HUES6 (cell line): Measurements from ENCODE around the gene MTMR1.

Experiments used
- H3K27ac ChIP-seq: 2 replicates; pipeline ENCODE4 v1.7.0; 2013; ENCODE audit warnings: low read depth, mild to moderate bottlenecking, low read length, inconsistent platforms
- H3K27me3 ChIP-seq: 2 replicates; pipeline ENCODE4 v1.6.1; 2013; ENCODE audit warnings: low read length; ENCODE audit not compliant: control insufficient read depth, insufficient read depth
- H3K36me3 ChIP-seq: 2 replicates; pipeline ENCODE4 v1.6.1; 2013; ENCODE audit warnings: low read length; ENCODE audit not compliant: control insufficient read depth, insufficient read depth
- H3K4me1 ChIP-seq: 2 replicates; pipeline ENCODE4 v1.6.1; 2013; ENCODE audit warnings: low read length; ENCODE audit not compliant: control insufficient read depth, insufficient read depth
- H3K4me3 ChIP-seq: 2 replicates; pipeline ENCODE4 v1.5.1; 2013; ENCODE audit warnings: low read depth, low read length
- H3K9ac ChIP-seq: one replicate; pipeline ENCODE4 v1.6.1; 2013; ENCODE audit warnings: mild to moderate bottlenecking, low read length
- H3K9me3 ChIP-seq: 2 replicates; pipeline ENCODE4 v1.6.1; 2013; ENCODE audit warnings: low read depth, low read length; ENCODE audit not compliant: control insufficient read depth, insufficient read depth

Gene MTMR1

DNA sequence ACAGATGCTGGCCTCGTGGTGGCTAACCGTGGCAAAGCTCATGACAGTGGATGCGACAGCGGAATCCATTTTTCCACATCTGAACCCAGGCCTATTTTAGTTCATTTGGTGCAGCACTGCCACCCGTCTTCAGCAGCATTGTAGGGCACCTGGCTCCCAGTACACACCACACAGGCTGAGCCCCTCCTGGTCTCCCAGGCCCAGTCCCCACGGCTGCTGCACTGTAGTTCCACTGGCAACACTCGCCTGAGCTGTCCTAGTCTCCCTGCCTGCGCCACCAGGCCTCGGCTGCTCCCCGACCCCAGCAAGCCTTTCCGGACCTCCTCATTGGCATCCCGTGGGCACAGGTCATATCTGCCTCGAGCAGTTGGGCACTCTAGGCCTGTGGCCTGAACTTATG lies 76.2 kb downstream of the MTMR1 start:
- H3K9me3 ChIP-seq = no peaks in the 10 kb centered on the region
- H3K9ac ChIP-seq = no peak overlapping the region
- no peaks in the 10 kb centered on the region for H3K27me3 ChIP-seq
- peaks cover 3% of the 10 kb centered on the region; the same call in 1 of the 2 replicates for H3K36me3 ChIP-seq
- H3K27ac ChIP-seq = no peak overlapping the region
- peaks cover 28% of the 10 kb centered on the region for H3K4me1 ChIP-seq
- H3K4me3 ChIP-seq = no peak overlapping the region

DNA sequence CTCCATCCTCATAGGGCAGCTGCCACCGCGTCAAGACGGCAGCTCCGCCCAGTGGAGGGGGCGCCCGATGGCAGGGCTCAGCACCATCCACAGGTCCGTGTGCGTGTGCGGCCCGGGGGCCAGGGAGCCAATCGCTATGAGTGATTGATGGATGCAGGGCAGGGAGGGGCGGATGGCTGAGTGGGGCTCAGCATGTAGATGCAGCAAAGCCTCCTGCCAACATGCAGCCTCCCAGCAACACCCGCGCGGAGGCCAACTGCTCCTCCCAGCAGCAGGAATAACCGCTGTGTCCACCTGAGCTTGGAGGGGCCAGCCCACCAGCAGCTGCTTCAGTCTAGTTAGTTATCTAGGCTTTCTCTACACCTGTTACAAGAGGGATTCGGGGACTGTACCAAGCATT lies 77.4 kb downstream of the MTMR1 start:
- peaks cover 9% of the 10 kb centered on the region; the same call in 1 of the 2 replicates for H3K36me3 ChIP-seq
- no peak overlapping the region for H3K4me3 ChIP-seq
- H3K4me1 ChIP-seq = peaks cover 20% of the 10 kb centered on the region
- no peaks in the 10 kb centered on the region for H3K9me3 ChIP-seq
- no peaks in the 10 kb centered on the region for H3K27me3 ChIP-seq
- no peak overlapping the region for H3K27ac ChIP-seq
- no peak overlapping the region for H3K9ac ChIP-seq

DNA sequence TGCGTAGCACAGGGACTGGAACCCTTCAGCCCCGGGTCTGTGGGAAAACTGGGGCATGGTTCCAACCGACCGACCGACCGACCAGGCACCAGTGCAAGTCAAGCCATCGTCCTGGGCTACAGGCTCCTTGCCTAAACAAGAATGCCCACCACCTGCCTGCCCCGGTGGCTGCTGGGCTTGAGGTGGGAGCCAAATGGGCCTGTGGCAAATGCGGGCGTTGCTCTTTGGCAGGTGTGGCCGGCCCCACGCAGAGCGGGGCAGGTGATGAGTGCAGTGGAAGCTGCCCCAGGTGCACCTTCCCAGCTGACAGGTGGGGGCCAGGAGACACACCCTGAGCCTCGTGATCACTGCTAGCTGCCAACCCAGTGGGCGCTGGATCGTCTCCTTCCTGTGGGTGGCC lies 77.9 kb downstream of the MTMR1 start:
- Histone ChIP-seq H3K27me3 (no peaks in the 10 kb centered on the region), H3K9me3 (no peaks in the 10 kb centered on the region), H3K4me1 (peaks cover 18% of the 10 kb centered on the region; the same call in 1 of the 2 replicates), H3K27ac (no peak overlapping the region), H3K36me3 (peaks cover 13% of the 10 kb centered on the region; the same call in 1 of the 2 replicates), H3K4me3 (no peak overlapping the region), H3K9ac (no peak overlapping the region)

DNA sequence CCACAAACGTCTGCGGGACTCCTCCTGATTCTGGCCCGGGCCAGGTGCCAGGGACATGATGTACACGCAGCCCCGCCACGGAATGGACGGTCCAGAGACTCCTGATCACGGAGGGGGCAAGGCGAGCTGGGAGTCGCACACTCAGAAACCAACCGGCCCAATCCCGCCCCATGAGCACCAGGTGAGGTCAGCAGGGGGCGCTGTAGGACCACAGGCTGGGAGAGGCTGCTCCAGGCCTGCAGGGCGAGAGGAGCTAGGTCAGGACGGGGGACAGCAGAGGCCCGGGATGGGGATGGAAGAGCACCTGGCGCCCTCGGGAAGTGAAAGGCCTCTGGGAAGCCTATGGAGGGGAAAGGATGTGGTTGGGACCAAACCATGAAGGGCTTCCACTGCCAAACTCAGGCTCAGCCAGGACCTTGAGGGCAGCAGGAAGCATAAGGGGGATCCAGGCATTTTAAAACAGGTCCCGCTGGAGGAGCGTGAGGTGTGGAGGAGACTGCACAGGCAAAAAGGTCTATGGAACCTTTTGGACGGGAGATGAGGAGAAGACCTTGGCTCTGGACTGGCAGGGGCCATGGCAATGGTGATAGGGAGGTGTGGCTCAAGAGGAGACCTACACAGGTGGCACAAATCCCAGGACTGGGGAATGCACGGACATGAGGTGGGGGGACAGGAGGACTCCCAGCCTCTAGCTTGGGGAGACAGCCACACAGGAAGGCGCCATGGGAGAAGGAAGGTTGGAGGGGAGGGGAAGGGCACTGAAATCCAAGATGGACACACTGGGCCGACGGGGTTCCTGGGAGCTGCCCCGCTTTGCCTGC lies 79.2 kb downstream of the MTMR1 start:
- Histone ChIP-seq H3K9me3 (no peaks in the 10 kb centered on the region), H3K27me3 (no peaks in the 10 kb centered on the region), H3K9ac (no peak overlapping the region), H3K36me3 (peaks cover 16% of the 10 kb centered on the region; the same call in 1 of the 2 replicates), H3K4me1 (peaks cover 14% of the 10 kb centered on the region), H3K4me3 (no peak overlapping the region), H3K27ac (no peak overlapping the region)

DNA sequence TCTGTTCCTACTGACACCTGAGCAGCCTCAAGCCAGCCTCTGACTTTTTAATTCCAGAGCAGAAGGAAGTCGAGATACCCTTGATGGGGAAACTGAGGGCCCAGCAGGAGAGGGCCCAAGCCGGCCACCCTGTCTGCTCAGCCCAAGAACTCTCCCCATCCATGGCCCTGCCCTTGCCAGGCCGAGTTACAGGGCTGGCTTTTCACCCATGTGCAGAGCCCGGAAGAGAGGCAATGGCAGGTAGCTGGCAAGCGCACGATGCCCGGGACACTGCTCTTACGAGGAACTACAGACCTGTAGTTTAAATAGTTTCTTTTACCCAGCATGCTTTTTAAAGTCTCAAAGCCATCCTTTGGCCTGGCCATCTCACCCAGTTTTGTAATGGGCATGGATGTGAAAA lies 79.9 kb downstream of the MTMR1 start:
- H3K4me1 ChIP-seq = peaks cover 21% of the 10 kb centered on the region
- H3K9ac ChIP-seq = no peak overlapping the region
- H3K27ac ChIP-seq = no peak overlapping the region
- H3K36me3 ChIP-seq = peaks cover 16% of the 10 kb centered on the region; the same call in 1 of the 2 replicates
- H3K9me3 ChIP-seq = no peaks in the 10 kb centered on the region
- no peaks in the 10 kb centered on the region for H3K27me3 ChIP-seq
- H3K4me3 ChIP-seq = no peak overlapping the region

DNA sequence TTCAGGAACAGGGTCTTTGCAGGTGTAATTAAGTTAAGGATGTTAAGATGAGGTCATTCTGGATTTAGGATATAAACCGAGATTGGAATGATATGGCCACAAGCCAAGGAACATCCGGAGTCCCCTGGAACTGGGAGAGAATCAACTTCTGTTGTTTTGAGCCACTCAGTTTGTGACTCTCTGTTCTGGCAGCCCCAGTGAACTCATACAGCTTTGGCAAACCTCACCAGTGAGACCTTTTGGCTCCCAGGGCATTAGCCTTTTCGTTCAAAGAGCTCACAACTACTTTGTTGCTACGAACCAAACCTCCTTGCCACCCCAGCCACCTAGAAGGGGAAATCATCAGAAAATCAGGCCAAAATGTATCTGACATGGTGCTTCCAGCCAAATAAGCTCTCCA lies 80.4 kb downstream of the MTMR1 start:
- H3K4me3 ChIP-seq = no peak overlapping the region
- H3K36me3 ChIP-seq = peaks cover 13% of the 10 kb centered on the region; the same call in 1 of the 2 replicates
- no peak overlapping the region for H3K27ac ChIP-seq

DNA sequence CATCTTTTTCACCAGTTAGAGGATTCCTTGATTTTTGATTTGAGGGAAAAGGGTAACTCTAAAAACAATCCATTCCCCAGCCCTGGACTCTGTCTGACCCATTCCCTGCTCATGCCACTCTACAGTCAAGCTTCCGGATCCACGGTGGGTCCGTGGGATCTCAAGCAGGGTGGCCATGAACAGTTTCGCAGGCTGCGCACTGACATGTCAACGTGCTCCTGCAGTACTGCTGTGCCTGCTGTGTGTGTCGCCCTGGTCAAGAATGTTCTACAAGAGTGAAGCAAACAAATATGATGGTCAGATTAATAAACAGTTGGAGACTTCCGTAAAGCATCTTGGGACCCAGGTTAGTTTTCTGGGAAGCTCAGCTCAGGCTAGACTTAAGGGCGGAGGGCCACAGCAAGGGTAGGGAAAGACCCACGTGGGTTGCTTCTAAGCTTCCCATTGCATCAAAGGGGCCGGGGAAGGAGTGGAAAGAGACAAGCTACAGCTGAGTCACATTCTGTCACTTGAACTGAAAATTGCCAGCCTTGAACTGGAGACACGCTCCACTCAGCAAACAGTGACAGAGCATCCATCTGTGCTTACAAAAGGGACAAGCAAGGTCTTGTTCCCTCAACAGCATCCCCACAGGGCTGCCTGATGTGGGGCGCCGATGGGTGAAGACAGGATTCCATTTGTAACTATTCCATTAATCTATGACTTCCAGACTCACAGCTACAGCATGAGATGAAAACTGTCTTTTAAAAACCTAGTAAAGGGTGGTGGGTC lies 81.8 kb downstream of the MTMR1 start:
- peaks cover 22% of the 10 kb centered on the region for H3K4me1 ChIP-seq
- H3K4me3 ChIP-seq = no peak overlapping the region
- no peak overlapping the region for H3K9ac ChIP-seq
- no peak overlapping the region for H3K27ac ChIP-seq
- H3K36me3 ChIP-seq = peaks cover 13% of the 10 kb centered on the region; the same call in 1 of the 2 replicates
- no peaks in the 10 kb centered on the region for H3K9me3 ChIP-seq
- H3K27me3 ChIP-seq = no peaks in the 10 kb centered on the region

More for the DNA sequence above, 80.4 kb downstream of the MTMR1 start:
- Histone ChIP-seq H3K27me3 (no peaks in the 10 kb centered on the region), H3K9ac (no peak overlapping the region), H3K9me3 (no peaks in the 10 kb centered on the region), H3K4me1 (peaks cover 22% of the 10 kb centered on the region)

DNA sequence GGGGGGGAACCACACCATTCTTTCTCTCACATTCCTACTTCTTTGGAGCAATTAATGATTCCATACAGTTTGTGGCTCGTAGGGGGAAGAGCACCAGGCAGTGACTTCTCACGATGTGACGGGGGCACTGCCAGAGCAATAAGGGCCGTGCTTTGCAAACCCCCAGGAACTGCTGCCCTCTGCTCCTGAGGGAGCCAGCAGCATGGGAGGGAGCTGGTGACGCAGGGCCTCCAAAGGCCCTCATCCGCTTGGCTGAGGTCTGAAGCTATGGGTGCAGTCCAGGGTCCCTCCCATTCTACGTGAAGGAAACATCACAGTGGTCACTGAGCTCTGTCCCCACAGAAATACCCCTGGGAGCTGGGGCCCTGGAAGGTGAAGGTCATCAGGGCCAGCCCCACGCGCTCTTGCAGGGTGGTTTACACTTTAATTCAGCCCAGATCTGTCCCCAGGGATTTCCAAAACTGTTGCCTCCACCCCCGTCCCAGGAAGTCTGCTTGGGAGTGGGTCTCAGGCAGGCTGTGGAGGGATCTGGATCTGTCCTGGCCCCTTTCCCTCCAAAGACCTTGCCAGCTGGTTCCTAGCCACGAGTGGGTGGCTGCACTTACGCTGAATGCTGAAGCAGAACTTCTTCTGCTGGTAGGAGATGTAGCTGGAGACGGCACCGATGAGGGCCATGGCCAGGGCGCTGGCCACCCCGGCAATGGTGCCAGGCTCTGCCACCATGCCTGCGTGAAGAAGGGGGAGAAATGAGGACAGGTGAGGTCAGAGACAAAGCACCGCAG lies 82.6 kb downstream of the MTMR1 start:
- Histone ChIP-seq H3K9me3 (no peaks in the 10 kb centered on the region), H3K9ac (peak overlapping the region; percentile 56), H3K4me1 (peaks cover 22% of the 10 kb centered on the region), H3K27ac (peak overlapping the region; percentile 68; the same call in 1 of the 2 replicates), H3K27me3 (no peaks in the 10 kb centered on the region), H3K36me3 (peaks cover 13% of the 10 kb centered on the region; the same call in 1 of the 2 replicates), H3K4me3 (no peak overlapping the region)

DNA sequence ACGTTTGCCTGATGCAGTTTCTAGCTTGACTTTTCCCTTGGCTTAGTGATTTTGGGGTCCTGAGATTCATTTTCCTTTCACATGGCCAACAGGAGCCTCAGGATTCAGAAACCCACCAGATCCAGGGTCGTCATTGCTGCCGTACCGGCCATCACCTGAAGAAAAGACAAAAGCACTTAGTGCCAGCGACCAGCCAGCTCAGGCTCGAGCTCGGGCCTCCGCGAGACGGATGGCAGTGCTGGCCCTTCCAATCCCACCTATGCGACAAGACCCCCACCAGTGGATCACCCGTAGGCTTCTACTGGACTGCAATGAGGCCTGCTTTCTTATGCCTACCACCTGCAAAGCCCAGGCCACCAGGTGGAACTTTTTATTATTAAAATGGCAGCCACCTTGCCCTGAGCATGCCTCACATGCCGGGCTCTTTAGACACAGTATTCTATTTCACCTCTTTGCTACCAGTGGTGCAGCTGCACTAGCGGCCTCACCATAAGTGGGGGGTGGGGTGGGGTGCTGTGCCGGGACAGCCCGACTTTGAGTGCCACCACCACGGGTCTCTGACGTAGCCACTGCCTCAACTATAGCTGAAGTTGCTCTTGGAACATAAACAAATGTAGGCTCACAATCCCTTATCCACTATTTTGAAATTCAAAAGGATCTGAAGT lies 84.3 kb downstream of the MTMR1 start:
- Histone ChIP-seq H3K9ac (peak overlapping the region; percentile 45), H3K4me1 (peaks cover 19% of the 10 kb centered on the region), H3K36me3 (peaks cover 13% of the 10 kb centered on the region; the same call in 1 of the 2 replicates), H3K9me3 (no peaks in the 10 kb centered on the region), H3K27me3 (no peaks in the 10 kb centered on the region), H3K4me3 (no peak overlapping the region), H3K27ac (peak overlapping the region; percentile 59; the same call in 1 of the 2 replicates)

DNA sequence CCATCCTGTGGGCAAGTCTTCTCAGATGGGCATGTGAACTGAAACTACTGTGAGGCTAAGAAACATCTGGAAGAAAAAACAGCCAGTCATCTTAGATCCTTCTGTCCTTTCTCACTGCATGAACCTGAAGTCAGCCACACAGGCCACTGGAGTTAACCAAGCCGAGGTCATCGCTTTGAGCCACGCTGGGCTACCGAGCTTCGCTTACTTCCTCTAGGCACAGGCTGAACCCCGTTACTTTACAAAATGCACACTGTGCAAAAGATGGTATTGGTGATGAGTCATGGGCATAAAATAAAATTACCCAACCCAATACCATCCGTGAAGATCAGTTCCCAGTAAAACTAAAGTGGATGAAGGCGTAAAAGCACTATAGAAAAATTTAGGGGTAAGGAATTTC lies 86.2 kb downstream of the MTMR1 start:
- Histone ChIP-seq H3K9ac (no peak overlapping the region), H3K36me3 (peaks cover 13% of the 10 kb centered on the region; the same call in 1 of the 2 replicates), H3K27ac (no peak overlapping the region), H3K9me3 (no peaks in the 10 kb centered on the region), H3K4me3 (no peak overlapping the region), H3K27me3 (no peaks in the 10 kb centered on the region), H3K4me1 (peaks cover 19% of the 10 kb centered on the region)
